Measurements from ENCODE around the gene MUSK.

Gene MUSK

GRCh38 chr9:110842986-110843385 is 174.4 kb downstream of the MUSK start:
- POLR2A ChIA-PET (ENCODE audit: low non-redundant PET), result no interaction called here
- TF ChIP-seq CTCF (conservative IDR thresholded peaks at IDR 0.05; ENCODE audit: low read depth), result no peak

GRCh38 chr9:110844121-110844520 is 175.5 kb downstream of the MUSK start:
- ChIA-PET CTCF (no interaction called here), POLR2A (ENCODE audit: low non-redundant PET) (no interaction called here)
- H3K27ac ChIP-seq, result no peak overlapping the region
- no peak for DNase-seq (ENCODE audit: low spot score)
- no peak for TF ChIP-seq CTCF (conservative IDR thresholded peaks at IDR 0.05; ENCODE audit: low read depth)

More at GRCh38 chr9:110842986-110843385, 174.4 kb downstream of the MUSK start:
- no peak overlapping the region for H3K27ac ChIP-seq
- CTCF ChIA-PET, result no interaction called here
- no peak for DNase-seq (ENCODE audit: low spot score)

GRCh38 chr9:110846215-110846614 is 177.6 kb downstream of the MUSK start:
- CTCF ChIA-PET, result interaction anchor here (0.5 to 0.7 kb wide), 3 partner anchors 73 to 1331 kb away, joined by 3 to 4 read pairs (median 4); no protein-coding TSS in a partner anchor
- no peak for DNase-seq (ENCODE audit: low spot score)
- no peak for TF ChIP-seq CTCF (conservative IDR thresholded peaks at IDR 0.05; ENCODE audit: low read depth)
- POLR2A ChIA-PET (ENCODE audit: low non-redundant PET), result interaction anchor here (0.7 kb wide), 1 partner anchor 919 kb away, joined by 3 read pairs; no protein-coding TSS in a partner anchor
- H3K27ac ChIP-seq, result no peak overlapping the region

- DNase-seq (ENCODE audit: low spot score), result no peak
- ChIA-PET CTCF (interaction anchor here (0.7 kb wide), 1 partner anchor 458 kb away, joined by 5 read pairs; no protein-coding TSS in a partner anchor), POLR2A (ENCODE audit: low non-redundant PET) (no interaction called here)
Observed at GRCh38 chr9:110847671-110848070, 179.1 kb downstream of the MUSK start.

GRCh38 chr9:110850401-110851135 is 182.0 kb downstream of the MUSK start:
- no peak overlapping the region for H3K27ac ChIP-seq
- no peak for TF ChIP-seq CTCF (conservative IDR thresholded peaks at IDR 0.05; ENCODE audit: low read depth)
- CTCF ChIA-PET, result no interaction called here
- no peak for DNase-seq (ENCODE audit: low spot score)
- POLR2A ChIA-PET (ENCODE audit: low non-redundant PET), result no interaction called here

More at GRCh38 chr9:110847671-110848070, 179.1 kb downstream of the MUSK start:
- TF ChIP-seq CTCF (conservative IDR thresholded peaks at IDR 0.05; ENCODE audit: low read depth), result no peak
- no peak overlapping the region for H3K27ac ChIP-seq
